Stimulated activated naive CD8-positive, alpha-beta T cell treated with anti-CD3 and anti-CD28 coated beads, Interleukin-15, amount 100 ng/mL, for 72 hours (primary cell): ENCODE data around the gene ECM2.

Source experiments
- ATAC-seq: fragments of 150-1000 bp; cut with Tn5 transposase; 2 replicates; pipeline ENCODE4 v1.10.0; 2021; ENCODE audit warnings: mild to moderate bottlenecking, moderate library complexity
- DNase-seq, 2 donors: peaks; one replicate each; pipeline ENCODE4 v3.0.0; 2021 to 2022
- H3K27ac Mint-ChIP-seq, 2 donors: one replicate each; pipeline ENCODE4 v1.8.0; 2022; ENCODE audit warnings: mild to moderate bottlenecking in 2 of 2, mixed read lengths in 2 of 2, moderate library complexity in 2 of 2
- H3K27me3 Mint-ChIP-seq: one replicate; pipeline ENCODE4 v1.8.0; 2022; ENCODE audit warnings: mixed read lengths
- H3K4me1 Mint-ChIP-seq: one replicate; pipeline ENCODE4 v1.8.0; 2022; ENCODE audit warnings: mild to moderate bottlenecking, mixed read lengths
- H3K4me3 Mint-ChIP-seq, 2 donors: one replicate each; pipeline ENCODE4 v1.8.0; 2022; ENCODE audit warnings: mild to moderate bottlenecking in 2 of 2, mixed read lengths in 2 of 2, moderate library complexity in 1 of 2
- H3K9me3 Mint-ChIP-seq, 2 donors: one replicate each; pipeline ENCODE4 v1.8.0; 2022; ENCODE audit warnings: mixed read lengths in 2 of 2

Gene ECM2

GRCh38 chr9:92538541-92538940 lies 2.8 kb upstream of the ECM2 start:
- no peak for DNase-seq
- Mint-ChIP-seq H3K9me3 (no peaks in the 10 kb centered on the region), H3K27me3 (no peaks in the 10 kb centered on the region), H3K4me3 (no peak overlapping the region), H3K4me1 (no peaks in the 10 kb centered on the region), H3K27ac (no peak overlapping the region)
- no peak for ATAC-seq

- Mint-ChIP-seq H3K4me1 (no peaks in the 10 kb centered on the region), H3K27me3 (no peaks in the 10 kb centered on the region), H3K27ac (no peak overlapping the region), H3K9me3 (peaks cover 0 to 4% of the 10 kb centered on the region in 2 donors), H3K4me3 (no peak overlapping the region)
- ATAC-seq, result no peak
- DNase-seq, result no peak
These were observed 1.1 kb downstream of the ECM2 start for GRCh38 chr9:92534674-92535073.

DNA sequence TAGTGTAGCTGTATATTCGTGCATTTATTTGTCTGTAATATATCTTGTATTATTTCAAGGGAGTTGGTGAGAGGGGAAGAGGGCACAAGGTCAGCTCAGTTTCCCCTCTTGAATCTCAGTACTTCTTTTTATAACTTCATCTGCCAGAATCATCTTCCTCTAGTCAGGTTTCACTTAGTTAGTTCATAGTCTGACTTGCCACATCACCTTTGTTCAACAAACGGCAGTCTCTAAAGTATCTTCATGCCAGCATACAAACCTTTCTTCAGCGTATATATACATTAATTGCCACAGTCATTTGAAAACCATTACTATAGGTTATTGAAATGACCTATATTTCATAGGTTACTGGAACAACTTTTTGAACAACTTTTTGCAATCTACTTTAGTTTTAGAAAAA lies 1.6 kb downstream of the ECM2 start:
- Mint-ChIP-seq H3K27me3 (no peaks in the 10 kb centered on the region), H3K9me3 (peaks cover 0 to 4% of the 10 kb centered on the region in 2 donors), H3K4me3 (no peak overlapping the region), H3K27ac (no peak overlapping the region), H3K4me1 (no peaks in the 10 kb centered on the region)
- DNase-seq, result no peak
- ATAC-seq, result no peak

- ATAC-seq (no peak), DNase-seq (no peak)
- Mint-ChIP-seq H3K9me3 (peaks cover 0 to 4% of the 10 kb centered on the region in 2 donors), H3K4me3 (no peak overlapping the region), H3K27ac (no peak overlapping the region), H3K27me3 (no peaks in the 10 kb centered on the region), H3K4me1 (no peaks in the 10 kb centered on the region)
These were observed 4.9 kb downstream of the ECM2 start for GRCh38 chr9:92530893-92531292.

- Mint-ChIP-seq H3K27ac (no peak overlapping the region), H3K4me1 (no peaks in the 10 kb centered on the region), H3K9me3 (peaks cover 0 to 4% of the 10 kb centered on the region in 2 donors), H3K27me3 (no peaks in the 10 kb centered on the region), H3K4me3 (no peak overlapping the region)
- no peak for ATAC-seq
- no peak for DNase-seq
These were observed 6.7 kb downstream of the ECM2 start for GRCh38 chr9:92529124-92529523.

- H3K27me3 Mint-ChIP-seq, result no peaks in the 10 kb centered on the region
- H3K9me3 Mint-ChIP-seq, result peaks cover 0 to 4% of the 10 kb centered on the region in 2 donors
- H3K4me3 Mint-ChIP-seq, result no peak overlapping the region
- ATAC-seq, result no peak
- peak overlapping the region in 1 of 2 donors; percentile 17 for H3K27ac Mint-ChIP-seq
- no peak for DNase-seq
- H3K4me1 Mint-ChIP-seq, result no peaks in the 10 kb centered on the region
These were observed 7.3 kb downstream of the ECM2 start for GRCh38 chr9:92528522-92528849.

DNA sequence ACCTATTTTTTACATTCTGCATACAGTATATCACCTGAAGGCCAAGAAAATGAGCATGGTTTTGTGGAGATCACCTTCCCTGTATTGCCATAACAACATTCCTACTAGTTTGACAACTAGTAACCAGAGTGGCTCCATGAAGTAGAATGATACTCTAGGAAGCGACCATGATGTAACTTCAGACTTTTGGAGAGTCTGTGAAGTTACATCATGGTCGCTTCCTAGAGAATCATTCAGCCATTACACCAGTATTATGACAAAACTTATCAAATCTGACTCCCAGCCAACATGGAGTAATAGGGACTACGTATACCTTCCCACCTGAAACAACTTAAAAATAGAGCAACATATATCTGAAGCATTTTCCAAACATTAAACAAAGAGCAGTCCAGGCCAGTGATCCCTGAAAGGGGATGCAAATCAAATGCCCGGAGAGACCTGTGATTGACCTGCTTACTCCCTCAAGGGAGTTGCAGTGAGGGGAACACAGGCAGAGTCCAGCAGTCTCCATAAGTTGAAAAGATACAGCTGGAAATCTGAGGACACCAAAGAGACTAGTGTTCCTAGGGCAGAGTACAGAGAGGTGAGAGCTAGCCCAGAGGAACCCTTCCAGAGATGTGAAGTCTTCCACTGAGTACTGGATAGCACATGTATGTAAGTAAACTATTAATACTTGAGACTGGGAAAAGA lies 7.8 kb downstream of the ECM2 start:
- H3K9me3 Mint-ChIP-seq, result no peaks in the 10 kb centered on the region
- H3K4me1 Mint-ChIP-seq, result no peaks in the 10 kb centered on the region
- DNase-seq (no peak), ATAC-seq (no peak)
- H3K27ac Mint-ChIP-seq, result peak overlapping the region in 1 of 2 donors; percentile 17
- no peak overlapping the region for H3K4me3 Mint-ChIP-seq
- no peaks in the 10 kb centered on the region for H3K27me3 Mint-ChIP-seq

DNA sequence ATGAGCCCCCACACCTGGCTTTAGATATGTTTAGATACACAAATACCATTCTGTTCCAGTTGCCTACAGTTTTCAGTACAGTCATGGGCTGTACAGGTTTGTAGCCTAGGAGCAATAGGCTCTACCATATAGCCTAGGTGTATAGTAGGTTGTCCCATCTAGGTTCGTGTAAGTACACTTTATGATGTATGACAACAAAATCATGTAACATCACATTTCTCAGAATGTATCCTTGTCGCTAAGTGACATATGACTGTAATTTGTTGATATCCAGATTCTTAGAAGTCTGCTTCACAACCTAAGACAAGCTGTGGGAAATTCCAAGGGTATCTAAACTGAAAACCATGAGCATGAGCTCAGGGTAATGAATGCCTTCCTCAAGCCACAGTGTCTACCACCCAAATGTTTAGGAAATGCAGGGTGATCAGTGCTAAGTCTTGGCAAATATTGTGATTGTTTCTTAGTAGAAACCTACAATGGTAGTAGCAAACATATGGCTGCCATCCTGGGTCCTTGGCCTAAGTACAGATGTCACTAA lies 8.4 kb downstream of the ECM2 start:
- Mint-ChIP-seq H3K9me3 (no peaks in the 10 kb centered on the region), H3K4me1 (no peaks in the 10 kb centered on the region), H3K27ac (no peak overlapping the region), H3K27me3 (no peaks in the 10 kb centered on the region), H3K4me3 (no peak overlapping the region)
- DNase-seq, result no peak
- peak; percentile 43 for ATAC-seq

DNA sequence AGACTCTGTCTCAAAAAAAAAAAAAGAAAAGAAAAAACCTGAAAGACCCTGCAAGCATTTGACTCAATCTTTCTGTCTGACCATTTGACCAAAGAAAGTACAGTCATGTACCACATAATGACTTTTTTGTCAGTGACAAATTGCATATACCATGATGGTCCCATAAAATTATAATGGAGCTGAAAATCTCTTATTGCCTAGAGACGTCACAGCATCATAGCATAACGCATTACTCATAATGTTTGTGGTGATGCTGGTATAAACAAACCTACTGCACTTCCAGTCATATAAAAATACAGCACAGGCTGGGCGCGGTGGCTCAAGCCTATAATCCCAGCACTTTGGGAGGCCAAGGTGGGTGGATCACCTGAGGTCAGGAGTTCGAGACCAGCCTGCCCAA lies 10.5 kb downstream of the ECM2 start:
- H3K4me3 Mint-ChIP-seq, result no peak overlapping the region
- no peak overlapping the region for H3K27ac Mint-ChIP-seq
- no peaks in the 10 kb centered on the region for H3K4me1 Mint-ChIP-seq
- DNase-seq, result no peak
- ATAC-seq, result no peak
- H3K9me3 Mint-ChIP-seq, result no peaks in the 10 kb centered on the region
- H3K27me3 Mint-ChIP-seq, result no peaks in the 10 kb centered on the region

DNA sequence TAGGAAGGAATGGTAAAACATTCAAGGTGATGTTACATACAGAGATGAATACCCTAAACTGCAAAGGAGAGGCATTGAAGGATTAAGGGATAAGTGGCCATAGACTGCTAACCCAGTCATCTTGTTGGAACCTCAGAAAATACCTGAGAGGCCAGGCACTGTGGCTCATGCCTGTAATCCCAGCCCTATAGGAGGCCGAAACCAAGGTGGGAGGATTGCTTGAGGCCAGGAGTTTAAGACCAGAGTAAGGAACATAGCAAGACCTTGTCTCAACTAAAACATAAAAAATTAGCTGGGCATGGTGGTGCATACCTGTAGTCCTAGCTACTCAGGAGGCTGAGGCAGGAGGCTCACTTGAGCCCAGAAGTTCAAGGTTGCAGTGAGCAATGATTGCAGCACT lies 10.9 kb downstream of the ECM2 start:
- ATAC-seq, result no peak
- no peak for DNase-seq
- Mint-ChIP-seq H3K4me3 (no peak overlapping the region), H3K9me3 (no peaks in the 10 kb centered on the region), H3K4me1 (no peaks in the 10 kb centered on the region), H3K27me3 (no peaks in the 10 kb centered on the region), H3K27ac (no peak overlapping the region)

DNA sequence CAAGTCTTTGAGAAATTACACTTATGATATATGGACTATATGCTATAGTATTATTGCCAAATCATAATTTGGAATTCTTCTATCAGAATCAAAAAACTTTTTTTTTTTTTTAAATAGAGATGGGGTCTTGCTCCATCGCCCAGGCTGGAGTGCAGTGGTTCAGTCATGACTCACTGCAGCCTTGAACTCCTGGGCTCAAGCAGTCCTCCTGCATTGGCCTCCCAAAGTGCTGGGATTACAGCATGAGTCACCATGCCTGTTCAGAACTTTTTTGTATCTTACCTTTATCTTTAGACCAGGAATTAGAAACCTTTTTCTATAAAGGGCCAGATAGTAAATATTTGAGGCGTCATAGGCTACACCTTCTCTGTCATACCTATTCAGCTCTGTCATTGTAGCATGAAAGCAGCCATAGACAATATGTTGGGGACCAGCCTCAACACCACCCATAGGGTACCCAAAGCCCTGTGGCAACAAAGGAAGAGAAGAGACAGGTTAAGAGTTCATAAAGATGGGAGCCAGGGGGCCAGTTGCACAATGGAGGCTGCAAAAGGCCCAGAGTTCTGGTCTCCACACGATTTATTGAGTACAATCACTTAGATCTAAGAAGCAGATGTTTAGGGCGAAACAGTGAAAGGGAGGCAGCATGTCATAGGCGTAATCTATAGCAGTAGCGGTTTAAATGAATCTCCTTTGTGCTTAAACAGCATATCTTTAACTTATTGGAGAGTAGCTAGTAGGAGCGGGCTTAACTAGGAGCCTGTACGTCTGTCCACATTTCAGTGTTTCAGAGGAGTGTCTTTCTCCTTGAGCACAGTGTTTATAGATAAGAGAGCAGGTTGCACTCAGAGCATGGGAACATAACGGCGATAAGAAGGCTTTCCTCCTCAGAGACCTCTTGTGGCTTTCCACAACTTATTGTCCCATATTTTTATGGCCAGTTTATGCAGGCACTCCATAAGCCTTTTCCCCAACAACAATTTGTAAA lies 12.5 kb downstream of the ECM2 start:
- Mint-ChIP-seq H3K4me3 (no peak overlapping the region), H3K27me3 (no peaks in the 10 kb centered on the region), H3K4me1 (no peaks in the 10 kb centered on the region), H3K9me3 (no peaks in the 10 kb centered on the region), H3K27ac (peak overlapping the region in 1 of 2 donors; percentile 55)
- no peak for DNase-seq
- ATAC-seq, result no peak

- H3K4me1 Mint-ChIP-seq, result no peaks in the 10 kb centered on the region
- H3K27ac Mint-ChIP-seq, result no peak overlapping the region
- no peak for ATAC-seq
- DNase-seq, result no peak
- no peak overlapping the region for H3K4me3 Mint-ChIP-seq
- no peaks in the 10 kb centered on the region for H3K27me3 Mint-ChIP-seq
- no peaks in the 10 kb centered on the region for H3K9me3 Mint-ChIP-seq
These were observed 15.0 kb downstream of the ECM2 start for GRCh38 chr9:92520837-92521236.

GRCh38 chr9:92518199-92518598 lies 17.6 kb downstream of the ECM2 start:
- no peaks in the 10 kb centered on the region for H3K27me3 Mint-ChIP-seq
- no peak overlapping the region for H3K4me3 Mint-ChIP-seq
- H3K9me3 Mint-ChIP-seq, result no peaks in the 10 kb centered on the region
- no peak for ATAC-seq
- DNase-seq, result no peak
- H3K27ac Mint-ChIP-seq, result no peak overlapping the region
- H3K4me1 Mint-ChIP-seq, result no peaks in the 10 kb centered on the region

GRCh38 chr9:92517046-92517445 lies 18.7 kb downstream of the ECM2 start:
- ATAC-seq (no peak), DNase-seq (no peak)
- Mint-ChIP-seq H3K4me1 (peaks cover 6% of the 10 kb centered on the region), H3K4me3 (no peak overlapping the region), H3K27ac (no peak overlapping the region), H3K27me3 (no peaks in the 10 kb centered on the region), H3K9me3 (no peaks in the 10 kb centered on the region)

DNA sequence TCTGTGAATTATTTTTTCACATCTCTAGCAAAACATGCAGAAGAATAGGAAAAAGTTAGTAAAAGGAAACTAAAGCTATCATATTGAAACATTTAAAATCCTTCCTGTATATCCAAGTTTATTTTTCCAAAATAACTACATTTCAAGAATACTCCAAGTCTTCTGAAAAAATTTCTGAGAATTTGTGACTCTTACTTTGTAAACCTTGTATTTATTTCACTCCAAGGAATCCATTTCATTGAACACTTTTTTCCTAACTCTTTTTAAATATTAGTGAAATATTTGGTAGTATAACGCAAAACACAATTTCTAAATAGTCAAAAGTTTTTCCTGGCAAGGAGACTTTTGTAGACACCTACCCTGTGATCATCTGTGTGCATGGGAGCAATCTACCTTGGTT lies 19.3 kb downstream of the ECM2 start:
- peaks cover 6% of the 10 kb centered on the region for H3K4me1 Mint-ChIP-seq
- DNase-seq (no peak), ATAC-seq (no peak)
- no peak overlapping the region for H3K27ac Mint-ChIP-seq
- H3K4me3 Mint-ChIP-seq, result no peak overlapping the region
- no peaks in the 10 kb centered on the region for H3K27me3 Mint-ChIP-seq
- H3K9me3 Mint-ChIP-seq, result no peaks in the 10 kb centered on the region

- no peaks in the 10 kb centered on the region for H3K27me3 Mint-ChIP-seq
- H3K27ac Mint-ChIP-seq, result peak overlapping the region in 1 of 2 donors; percentile 51
- no peak for ATAC-seq
- no peak for DNase-seq
- peaks cover 6% of the 10 kb centered on the region for H3K4me1 Mint-ChIP-seq
- no peaks in the 10 kb centered on the region for H3K9me3 Mint-ChIP-seq
- H3K4me3 Mint-ChIP-seq, result no peak overlapping the region
These were observed 21.2 kb downstream of the ECM2 start for GRCh38 chr9:92514635-92515034.
